ENCODE results near the gene SLC26A3. TPM values are rescaled to one million over a fixed set of nuclear protein-coding genes. Genes with fewer than 3 reads are reported as not detected.
"Not testable (repeated sequence)": the region's sequence is repeated elsewhere in the genome, so short reads cannot be mapped to it uniquely, and the experiment has no call there.

The SLC26A3 gene
- total and polyA plus RNA-seq, 2 experiments from 2014 or later: not detected

GRCh38 chr7:107850216-107850615 lies 47.2 kb upstream of the SLC26A3 start:
- no peaks in the 10 kb centered on the region for H3K36me3 ChIP-seq (ENCODE audit: insufficient read depth)
- no peak overlapping the region for H3K4me3 Mint-ChIP-seq
- H2AFZ ChIP-seq: no peak overlapping the region
- no peaks in the 10 kb centered on the region for H3F3A ChIP-seq (replicated peaks; ENCODE audit: low read depth)
- ATAC-seq (no peak), DNase-seq (ENCODE audit: low spot score) (no peak)
- no peak overlapping the region for H3K4me3 ChIP-seq
- no peaks in the 10 kb centered on the region for H3K9me2 ChIP-seq (ENCODE audit: insufficient read depth)
- H3K4me2 ChIP-seq: no peak overlapping the region
- no peaks in the 10 kb centered on the region for H3K4me1 ChIP-seq (ENCODE audit: insufficient read depth)
- H4K20me1 ChIP-seq (replicated peaks; ENCODE audit: insufficient read depth): no peaks in the 10 kb centered on the region
- H3K27me3 Mint-ChIP-seq (ENCODE audit: insufficient read depth, low read depth, poor library complexity): no peaks in the 10 kb centered on the region
- H3K27ac ChIP-seq (ENCODE audit: low read depth): no peak overlapping the region
- no peaks in the 10 kb centered on the region for H3K27me3 ChIP-seq (ENCODE audit: insufficient read depth)
- peaks cover 12% of the 10 kb centered on the region for H3K9me3 Mint-ChIP-seq
- no peak for TF ChIP-seq NANOG (IDR thresholded peaks at IDR 0.05; ENCODE audit: borderline replicate concordance)
- peaks cover 7% of the 10 kb centered on the region; the same call in 1 of the 3 replicates for H3K36me3 Mint-ChIP-seq (ENCODE audit: low read depth)
- H3K79me2 ChIP-seq (replicated peaks; ENCODE audit: insufficient read depth): no peaks in the 10 kb centered on the region
- H3K27ac Mint-ChIP-seq: no peak overlapping the region
- H3K4me1 Mint-ChIP-seq: 0 out of 3 replicates have a peak, but pooled peaks cover 2% of the 10 kb centered on the region

- not testable (repeated sequence) for H2AFZ ChIP-seq; H3K27ac Mint-ChIP-seq; H3K27me3 Mint-ChIP-seq (ENCODE audit: insufficient read depth, low read depth, poor library complexity); H3K36me3 ChIP-seq (ENCODE audit: insufficient read depth); H3K36me3 Mint-ChIP-seq (ENCODE audit: low read depth); H3K27me3 ChIP-seq (ENCODE audit: insufficient read depth); H3K4me1 Mint-ChIP-seq; H3K4me2 ChIP-seq; H3K79me2 ChIP-seq (replicated peaks; ENCODE audit: insufficient read depth); H4K20me1 ChIP-seq (replicated peaks; ENCODE audit: insufficient read depth); H3K4me1 ChIP-seq (ENCODE audit: insufficient read depth); H3K9me2 ChIP-seq (ENCODE audit: insufficient read depth); H3F3A ChIP-seq (replicated peaks; ENCODE audit: low read depth); H3K4me3 Mint-ChIP-seq; H3K27ac ChIP-seq (ENCODE audit: low read depth); H3K4me3 ChIP-seq; ATAC-seq; DNase-seq (ENCODE audit: low spot score)
- peaks cover 12% of the 10 kb centered on the region for H3K9me3 Mint-ChIP-seq
Observed at GRCh38 chr7:107848211-107848610, 45.2 kb upstream of the SLC26A3 start.

GRCh38 chr7:107847836-107848175 lies 44.8 kb upstream of the SLC26A3 start:
- H2AFZ ChIP-seq; H3F3A ChIP-seq (replicated peaks; ENCODE audit: low read depth); H3K27ac ChIP-seq (ENCODE audit: low read depth); H3K9me2 ChIP-seq (ENCODE audit: insufficient read depth); H3K79me2 ChIP-seq (replicated peaks; ENCODE audit: insufficient read depth); H3K4me3 Mint-ChIP-seq; H3K36me3 Mint-ChIP-seq (ENCODE audit: low read depth); H3K4me2 ChIP-seq; H3K27me3 Mint-ChIP-seq (ENCODE audit: insufficient read depth, low read depth, poor library complexity); DNase-seq (ENCODE audit: low spot score); H3K4me1 Mint-ChIP-seq; H3K4me3 ChIP-seq; H3K27me3 ChIP-seq (ENCODE audit: insufficient read depth); H3K27ac Mint-ChIP-seq; H4K20me1 ChIP-seq (replicated peaks; ENCODE audit: insufficient read depth); ATAC-seq; H3K4me1 ChIP-seq (ENCODE audit: insufficient read depth); H3K36me3 ChIP-seq (ENCODE audit: insufficient read depth): not testable (repeated sequence)
- H3K9me3 Mint-ChIP-seq: peaks cover 12% of the 10 kb centered on the region

GRCh38 chr7:107847168-107847835 lies 44.3 kb upstream of the SLC26A3 start:
- ATAC-seq (no peak), DNase-seq (ENCODE audit: low spot score) (no peak)
- no peak overlapping the region for H3K4me3 ChIP-seq
- H3K36me3 Mint-ChIP-seq (ENCODE audit: low read depth): peaks cover 7% of the 10 kb centered on the region; the same call in 1 of the 3 replicates
- H3K9me2 ChIP-seq (ENCODE audit: insufficient read depth): no peaks in the 10 kb centered on the region
- H3K4me1 ChIP-seq (ENCODE audit: insufficient read depth): no peaks in the 10 kb centered on the region
- no peaks in the 10 kb centered on the region for H3K36me3 ChIP-seq (ENCODE audit: insufficient read depth)
- H3K27me3 ChIP-seq (ENCODE audit: insufficient read depth): no peaks in the 10 kb centered on the region
- H2AFZ ChIP-seq: no peak overlapping the region
- peaks cover 12% of the 10 kb centered on the region for H3K9me3 Mint-ChIP-seq
- H3K4me3 Mint-ChIP-seq: no peak overlapping the region
- no peak overlapping the region for H3K27ac ChIP-seq (ENCODE audit: low read depth)
- no peaks in the 10 kb centered on the region for H3F3A ChIP-seq (replicated peaks; ENCODE audit: low read depth)
- no peak overlapping the region for H3K27ac Mint-ChIP-seq
- 0 out of 3 replicates have a peak, but pooled peaks cover 2% of the 10 kb centered on the region for H3K4me1 Mint-ChIP-seq
- H3K4me2 ChIP-seq: no peak overlapping the region
- H4K20me1 ChIP-seq (replicated peaks; ENCODE audit: insufficient read depth): no peaks in the 10 kb centered on the region
- no peaks in the 10 kb centered on the region for H3K79me2 ChIP-seq (replicated peaks; ENCODE audit: insufficient read depth)
- H3K27me3 Mint-ChIP-seq (ENCODE audit: insufficient read depth, low read depth, poor library complexity): no peaks in the 10 kb centered on the region
- TF ChIP-seq ZNF462 (CRISPR knock-in tag; IDR thresholded peaks at IDR 0.05) (no peak), STAT1 (IDR thresholded peaks at IDR 0.05; ENCODE audit: unreplicated experiment) (no peak), EZH2phosphoT487 (IDR thresholded peaks at IDR 0.05; ENCODE audit: unreplicated experiment) (no peak), JUNB (IDR thresholded peaks at IDR 0.05; ENCODE audit: unreplicated experiment) (no peak), CREB1 (CRISPR knock-in tag; IDR thresholded peaks at IDR 0.05; ENCODE audit: low read depth) (no peak)
